T47D (cell line): ENCODE measurements around the gene CPOX.

ENCODE experiments used
- DNase-seq, 2 experiments: peaks; one replicate each; pipeline versions ENCODE4 v3.0.0 to v3.0.0-alpha.2; 2011 to 2012; ENCODE audit warnings: low read depth in 1 of 2, low spot score in 1 of 2
- JUND ChIP-seq: IDR thresholded peaks from 2 replicates; pipeline ENCODE4 v1.6.1; 2012; ENCODE audit warnings: low read depth
- in situ Hi-C: cut with HindIII; loops from 2 replicates; pipeline ENCODE4 v1.10.0; 2016; ENCODE audit warnings: low sequenced_read_pairs, low pct_unique_long_range_greater_than_20kb

The CPOX gene

GRCh38 chr3:98603580-98603979 is 10.2 kb upstream of the CPOX start:
- in situ Hi-C loops = no loop called here
- TF ChIP-seq JUND = no peak

DNA sequence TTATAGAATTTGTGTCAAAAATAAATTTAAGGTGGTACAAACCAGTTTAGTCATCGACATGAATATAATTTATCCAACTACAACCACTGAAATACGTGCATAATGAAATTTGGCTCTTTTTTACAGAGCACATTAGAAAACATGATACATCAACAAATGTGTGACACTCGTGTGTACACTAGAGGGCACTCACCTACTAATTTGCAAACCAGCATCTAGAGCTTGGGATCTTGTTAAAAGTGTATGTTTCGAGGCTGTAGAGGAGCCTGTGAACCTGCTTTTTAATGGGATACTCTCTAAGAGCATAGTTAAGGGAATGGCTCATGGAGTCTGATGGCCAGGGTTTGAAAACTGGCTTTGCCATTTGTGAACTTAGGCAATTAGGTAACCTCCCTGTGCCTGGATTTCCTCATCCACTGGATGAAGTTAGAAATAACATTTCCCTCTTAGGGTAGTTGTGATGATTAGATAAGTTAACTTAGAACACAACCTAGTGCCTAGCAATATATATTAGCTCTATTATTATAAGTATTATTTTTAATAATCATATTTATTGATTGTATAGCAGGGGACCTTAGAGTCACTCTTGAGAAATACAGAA is 8.8 kb upstream of the CPOX start:
- in situ Hi-C loops = no loop called here
- no peak for TF ChIP-seq JUND
- DNase-seq = peak; percentile 51 to 75

More at GRCh38 chr3:98603580-98603979, 10.2 kb upstream of the CPOX start:
- DNase-seq = no peak

DNA sequence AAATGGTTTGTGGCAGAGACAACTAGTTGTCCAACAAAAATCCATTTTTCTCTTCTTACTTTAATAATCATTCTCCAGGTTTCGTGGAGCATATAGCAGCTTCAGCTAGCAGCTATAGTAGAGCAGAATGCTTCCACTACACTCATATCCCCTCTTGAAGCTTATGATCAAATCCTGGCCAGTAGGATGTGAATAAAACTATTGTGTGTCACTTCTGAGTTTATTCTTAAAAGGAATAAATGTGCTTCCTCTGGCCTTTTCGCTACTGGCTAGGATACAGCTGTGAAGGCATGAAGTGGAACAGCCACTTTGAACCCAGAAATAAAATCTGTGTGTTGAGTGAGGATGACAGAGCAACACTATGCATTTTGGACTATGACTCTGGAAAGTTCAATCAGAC is 7.8 kb upstream of the CPOX start:
- in situ Hi-C loops = no loop called here
- no peak for DNase-seq
- no peak for TF ChIP-seq JUND

GRCh38 chr3:98600412-98601095 is 7.1 kb upstream of the CPOX start:
- DNase-seq = no peak
- TF ChIP-seq JUND = no peak
- in situ Hi-C loops = no loop called here

GRCh38 chr3:98599647-98600411 is 6.4 kb upstream of the CPOX start:
- no peak for DNase-seq
- TF ChIP-seq JUND = no peak
- in situ Hi-C loops = no loop called here

GRCh38 chr3:98598492-98598891 is 5.1 kb upstream of the CPOX start:
- no peak for DNase-seq
- in situ Hi-C loops = no loop called here
- no peak for TF ChIP-seq JUND

- TF ChIP-seq JUND = no peak
- in situ Hi-C loops = no loop called here
- DNase-seq = peak in 1 of 2 experiments; percentile 49
These were observed 3.4 kb upstream of the CPOX start for GRCh38 chr3:98596541-98597500.

DNA sequence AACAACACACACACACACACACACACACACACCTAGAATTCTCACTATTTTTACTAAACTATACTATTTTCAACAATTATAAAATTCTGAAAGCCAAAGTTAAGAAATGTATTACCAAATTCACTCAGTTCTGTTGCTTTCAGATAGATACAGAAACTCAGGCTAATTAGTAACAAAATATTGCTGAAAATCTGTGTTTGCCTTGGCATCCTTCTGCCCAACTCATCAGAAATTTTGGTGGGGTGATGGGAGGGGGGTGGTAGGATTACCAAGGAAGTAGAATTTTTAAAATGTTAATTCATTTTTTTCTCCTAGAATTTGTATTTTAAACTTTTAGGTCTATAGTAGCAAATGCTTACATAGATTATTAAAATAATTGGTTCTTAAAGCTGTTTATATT is 2.7 kb upstream of the CPOX start:
- TF ChIP-seq JUND = no peak
- DNase-seq = no peak
- in situ Hi-C loops = no loop called here

DNA sequence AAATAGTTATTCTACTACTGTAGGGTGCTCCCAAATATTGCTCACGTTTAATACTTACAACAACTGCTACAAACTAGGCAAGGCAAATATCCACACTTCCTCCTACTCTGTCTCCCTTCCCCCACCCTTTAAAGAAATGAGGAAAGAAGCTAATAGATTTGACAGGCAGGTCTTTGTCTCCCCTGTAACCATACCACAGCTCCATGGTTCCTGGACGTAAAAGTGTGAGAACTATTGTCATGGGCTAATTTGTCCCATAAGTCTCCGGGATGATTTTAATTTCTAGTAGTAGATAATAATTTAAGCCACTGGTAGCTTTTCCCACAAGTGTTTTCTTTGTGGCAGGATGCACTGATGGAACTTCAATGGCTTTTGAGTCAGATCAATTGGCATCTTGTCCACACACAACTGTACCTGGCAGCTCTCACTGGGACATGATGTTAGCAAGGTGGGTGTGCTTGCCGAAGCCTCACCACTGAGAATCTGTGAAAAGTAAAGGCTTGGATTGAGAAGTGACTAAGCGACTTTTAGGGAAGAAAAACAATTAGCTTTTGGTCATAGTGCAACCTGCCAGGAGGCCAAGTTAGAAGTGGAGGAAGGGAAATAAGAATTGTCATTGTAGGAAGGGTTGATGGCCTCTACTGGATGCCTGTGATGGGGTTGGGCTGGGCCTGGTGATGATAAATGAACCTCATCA is 1.4 kb upstream of the CPOX start:
- in situ Hi-C loops = no loop called here
- no peak for DNase-seq
- TF ChIP-seq JUND = no peak

DNA sequence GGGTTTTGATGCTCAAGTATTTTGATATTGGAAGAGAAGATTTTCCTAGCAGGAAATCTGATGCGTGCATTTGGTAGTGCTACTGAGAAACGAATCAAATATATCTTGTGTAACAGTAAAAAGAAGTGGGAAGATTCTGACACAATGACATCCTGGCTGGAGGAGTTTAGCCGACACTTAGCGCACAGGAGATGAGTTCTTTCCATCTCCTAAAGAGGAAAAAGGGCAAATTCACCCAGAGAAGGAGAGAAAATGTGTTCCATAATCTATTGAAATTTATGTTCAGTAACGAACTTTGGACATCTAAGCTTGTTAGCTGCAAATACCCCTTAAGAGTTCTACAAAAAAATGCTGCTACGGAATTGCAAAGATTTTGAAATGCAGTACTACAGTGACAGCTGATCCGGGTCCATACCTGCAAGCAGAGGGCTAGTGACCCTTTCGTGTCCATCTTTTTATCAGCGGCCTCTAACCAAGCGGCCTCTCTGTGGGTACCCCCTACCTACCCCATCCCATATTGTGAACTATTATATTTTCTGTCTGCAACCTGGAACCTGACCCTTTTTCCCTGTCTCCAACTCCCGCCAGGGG is 971 bp downstream of the CPOX start:
- DNase-seq = no peak
- in situ Hi-C loops = no loop called here
- TF ChIP-seq JUND = no peak

DNA sequence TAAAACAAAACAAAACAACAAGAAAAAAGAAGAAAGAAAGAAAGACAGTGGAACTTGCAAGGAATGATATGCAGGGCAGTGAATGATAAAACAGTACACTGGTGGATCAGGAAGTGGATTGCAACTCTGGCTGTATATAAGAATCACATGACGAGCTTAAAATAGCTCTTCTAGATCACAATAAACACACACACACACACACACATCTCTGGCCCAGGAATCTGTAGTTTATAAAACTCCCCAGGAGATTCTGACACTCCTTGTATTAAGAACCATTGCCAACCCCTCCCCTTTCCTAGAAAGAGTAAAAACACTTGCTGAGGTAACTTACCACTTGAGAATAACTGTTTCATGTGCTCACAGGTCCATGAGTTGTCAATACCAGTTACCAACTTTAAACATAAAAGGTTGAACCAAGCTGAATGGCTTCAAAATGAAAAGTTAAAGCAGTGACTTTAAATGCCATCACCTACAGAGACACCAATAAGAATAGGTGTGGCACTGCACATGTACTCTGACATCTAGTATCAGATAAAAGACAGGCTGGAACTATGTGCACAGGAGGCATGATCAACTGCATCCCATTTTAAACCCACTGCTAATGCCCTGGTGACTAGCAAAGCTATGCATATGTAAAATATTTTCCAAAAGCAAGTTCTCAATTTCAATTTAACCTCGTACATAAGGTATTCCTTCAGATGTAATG is 3.9 kb downstream of the CPOX start:
- DNase-seq = no peak
- TF ChIP-seq JUND = no peak
- in situ Hi-C loops = no loop called here
